ENCODE data around the gene TMEM151B. TPM values are rescaled to one million over a fixed set of nuclear protein-coding genes. Genes with fewer than 3 reads are reported as not detected.

The TMEM151B gene
- total RNA-seq, 4 donors from 2014 or later = 0.09 to 0.21 TPM; not detected in 2

DNA sequence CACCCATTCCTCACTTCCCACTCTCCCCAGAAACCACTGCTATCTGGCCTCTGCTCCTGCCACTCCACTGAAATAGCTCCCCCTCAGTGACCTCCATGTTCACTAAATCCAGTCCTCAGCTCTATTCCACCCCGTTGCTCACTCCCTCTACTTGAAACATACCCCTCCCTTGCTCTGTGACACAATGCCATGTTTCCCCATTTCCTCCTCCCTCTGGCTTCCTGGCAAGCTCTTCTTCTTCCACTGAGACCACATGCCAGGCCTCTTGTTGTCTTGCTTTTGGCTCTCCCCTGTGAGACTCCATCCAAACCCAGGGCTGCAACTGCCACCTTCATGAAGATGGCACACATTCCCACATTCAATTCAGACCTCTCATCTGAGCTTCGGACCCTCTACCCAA is 13.9 kb downstream of the TMEM151B start:
- Histone ChIP-seq H3K36me3 (no peaks in the 10 kb centered on the region), H3K27me3 (no peaks in the 10 kb centered on the region), H3K4me3 (no peak overlapping the region), H3K9me3 (no peaks in the 10 kb centered on the region), H3K4me1 (no peaks in the 10 kb centered on the region), H3K27ac (no peak overlapping the region)
- intact Hi-C loops (cut with DNase I; ENCODE audit: low total_unique reads) = no loop called here
- DNase-seq = no peak
- TF ChIP-seq CTCF (IDR thresholded peaks at IDR 0.05) = no peak
- no peak for TF ChIP-seq POLR2A (IDR thresholded peaks at IDR 0.05)

DNA sequence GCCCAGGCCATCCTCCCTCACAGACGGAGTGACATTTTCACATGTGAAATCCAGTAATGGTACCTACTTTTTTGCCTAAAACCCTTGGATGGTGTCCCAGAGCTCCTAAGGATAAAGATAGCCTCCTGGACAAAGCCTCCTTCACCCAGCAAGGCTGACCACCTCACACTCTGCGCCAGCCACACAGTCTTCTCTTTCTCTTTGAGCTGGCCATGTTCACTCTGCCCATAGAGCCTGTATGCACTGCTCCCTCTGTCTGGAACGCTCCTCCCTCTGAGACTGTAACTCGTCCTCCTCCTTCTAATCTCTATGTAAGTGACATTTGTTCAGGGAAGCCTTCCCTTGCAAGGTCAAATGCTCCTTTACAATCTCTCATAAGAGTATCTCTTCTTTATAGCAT is 14.6 kb downstream of the TMEM151B start:
- no peak for TF ChIP-seq CTCF (IDR thresholded peaks at IDR 0.05)
- TF ChIP-seq POLR2A (IDR thresholded peaks at IDR 0.05) = no peak
- no peak for DNase-seq
- no peaks in the 10 kb centered on the region for H3K27me3 ChIP-seq
- no peaks in the 10 kb centered on the region for H3K9me3 ChIP-seq
- no peak overlapping the region for H3K27ac ChIP-seq
- H3K4me1 ChIP-seq = no peaks in the 10 kb centered on the region
- no peak overlapping the region for H3K4me3 ChIP-seq
- H3K36me3 ChIP-seq = no peaks in the 10 kb centered on the region
- intact Hi-C loops (cut with DNase I; ENCODE audit: low total_unique reads) = no loop called here

DNA sequence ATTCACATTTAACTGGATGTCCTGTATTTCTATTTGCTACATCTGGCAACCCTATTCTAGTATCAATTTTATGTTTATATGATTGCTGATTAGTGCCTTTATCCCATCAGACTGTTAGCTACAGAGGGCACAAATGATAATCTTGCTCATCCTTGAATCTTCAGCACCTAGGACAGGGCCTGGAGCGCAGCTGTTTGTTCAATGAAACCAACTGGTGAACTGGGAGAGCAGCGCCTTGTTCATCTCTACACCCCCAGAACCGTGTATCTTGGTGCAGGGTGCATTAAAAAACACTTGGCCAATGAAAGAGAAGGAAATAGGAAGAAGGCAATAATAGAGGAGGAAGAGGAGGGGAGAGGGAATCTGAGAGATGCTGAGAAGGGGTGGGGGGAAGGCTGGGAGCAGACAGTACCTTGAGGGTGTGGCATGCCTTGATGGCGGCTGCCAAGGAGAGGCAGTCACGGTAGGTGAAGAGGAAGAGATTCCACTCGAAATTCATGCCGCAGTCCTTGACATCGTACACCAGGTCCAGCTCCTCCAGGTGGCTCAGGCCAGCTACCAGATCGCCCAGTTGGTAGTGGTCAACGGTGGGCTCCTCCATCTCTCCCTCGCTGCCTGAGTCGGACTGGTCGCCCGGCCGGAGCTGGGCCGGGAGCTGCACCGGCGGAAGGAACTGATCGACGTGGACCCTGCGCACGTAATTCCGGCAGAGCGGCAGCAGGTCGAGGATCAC is 15.5 kb downstream of the TMEM151B start:
- Histone ChIP-seq H3K27me3 (no peaks in the 10 kb centered on the region), H3K27ac (no peak overlapping the region), H3K36me3 (no peaks in the 10 kb centered on the region), H3K4me1 (no peaks in the 10 kb centered on the region), H3K4me3 (no peak overlapping the region), H3K9me3 (no peaks in the 10 kb centered on the region)
- TF ChIP-seq CTCF (IDR thresholded peaks at IDR 0.05) (no peak), POLR2A (IDR thresholded peaks at IDR 0.05) (no peak)
- DNase-seq = no peak
- intact Hi-C loops (cut with DNase I; ENCODE audit: low total_unique reads) = no loop called here

DNA sequence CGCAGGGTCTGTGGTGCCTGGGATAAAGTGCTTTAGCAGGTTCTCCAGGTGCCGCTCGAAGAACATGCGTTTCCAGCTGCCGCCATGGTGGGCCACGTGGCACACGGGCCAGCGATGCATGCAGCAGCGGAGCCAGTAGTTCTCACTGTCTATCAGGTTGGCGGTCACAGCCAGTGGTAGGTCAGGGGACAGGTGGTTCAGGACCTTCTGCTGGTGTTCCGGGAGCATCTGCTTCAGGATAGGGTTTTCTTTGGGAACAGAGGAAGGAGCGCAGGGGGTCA is 16.0 kb downstream of the TMEM151B start:
- H3K27me3 ChIP-seq = no peaks in the 10 kb centered on the region

DNA sequence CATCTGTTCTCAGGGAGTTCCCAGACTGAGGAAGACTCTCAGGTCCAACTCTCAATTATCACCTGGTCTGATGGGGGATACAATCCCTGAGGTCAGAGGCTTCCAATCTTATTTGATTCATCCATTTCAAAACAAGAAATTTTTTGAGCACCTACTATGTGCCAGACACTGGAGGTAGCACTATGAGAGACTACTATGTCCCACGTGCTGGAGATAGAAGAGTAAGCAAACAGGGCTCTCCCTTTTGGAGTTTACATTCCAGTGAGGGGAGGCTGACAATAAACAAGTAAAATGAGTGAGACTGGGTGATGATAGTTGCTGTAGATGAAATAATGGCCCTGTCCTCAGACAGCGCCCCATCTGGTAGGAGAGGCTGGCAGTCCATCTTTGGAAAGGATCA is 16.5 kb downstream of the TMEM151B start:
- no peak for DNase-seq
- H3K9me3 ChIP-seq = no peaks in the 10 kb centered on the region
- H3K4me1 ChIP-seq = no peaks in the 10 kb centered on the region
- intact Hi-C loops (cut with DNase I; ENCODE audit: low total_unique reads) = no loop called here
- H3K4me3 ChIP-seq = no peak overlapping the region
- no peak overlapping the region for H3K27ac ChIP-seq
- H3K27me3 ChIP-seq = no peaks in the 10 kb centered on the region
- no peaks in the 10 kb centered on the region for H3K36me3 ChIP-seq
- no peak for TF ChIP-seq CTCF (IDR thresholded peaks at IDR 0.05)
- no peak for TF ChIP-seq POLR2A (IDR thresholded peaks at IDR 0.05)

More for the DNA sequence above, 16.0 kb downstream of the TMEM151B start:
- H3K36me3 ChIP-seq = no peaks in the 10 kb centered on the region
- TF ChIP-seq CTCF (IDR thresholded peaks at IDR 0.05) = no peak
- TF ChIP-seq POLR2A (IDR thresholded peaks at IDR 0.05) = no peak
- no peak overlapping the region for H3K4me3 ChIP-seq
- no peak overlapping the region for H3K27ac ChIP-seq
- H3K9me3 ChIP-seq = no peaks in the 10 kb centered on the region
- intact Hi-C loops (cut with DNase I; ENCODE audit: low total_unique reads) = no loop called here
- H3K4me1 ChIP-seq = no peaks in the 10 kb centered on the region
- no peak for DNase-seq
